ENCODE data around the gene PIAS4. TPM values are rescaled to one million over a fixed set of nuclear protein-coding genes. Genes with fewer than 3 reads are reported as not detected.

PIAS4 gene
- polyA plus RNA-seq, 1 donor (not counting 4 experiments of a cell fraction or from before 2014, with no cell fraction given), result 7.5 TPM

DNA sequence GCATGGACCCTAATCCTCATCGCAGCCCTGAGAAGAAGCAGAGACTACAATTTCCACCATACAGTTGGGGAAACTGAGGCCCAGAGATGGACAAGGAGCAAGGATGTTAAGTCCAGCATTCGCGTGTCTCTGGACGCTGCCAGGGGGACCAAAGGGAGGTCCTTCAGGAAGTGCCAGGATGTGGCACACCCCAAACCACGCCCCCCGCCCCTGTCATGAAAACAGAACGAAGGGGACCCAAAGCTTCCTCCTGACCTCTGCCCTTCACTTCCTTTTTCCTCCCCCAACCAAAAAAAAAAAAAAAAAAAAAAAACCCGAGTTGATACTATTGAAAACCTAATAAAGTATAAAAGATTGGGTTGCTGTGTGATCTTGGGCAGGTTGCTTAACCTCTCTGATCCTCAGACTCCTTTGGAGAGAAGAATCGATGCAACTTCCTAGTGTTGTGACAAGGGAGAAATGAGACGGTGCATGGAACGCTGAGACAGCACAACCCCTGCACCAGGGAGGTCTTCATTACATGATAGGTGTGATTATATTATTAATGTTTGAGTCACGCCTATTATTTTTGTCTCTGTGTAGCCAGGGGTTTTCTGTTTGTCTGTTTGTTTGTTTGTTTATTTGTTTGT is 61.9 kb downstream of the PIAS4 start:
- Histone ChIP-seq H3K9me1 (ENCODE audit: control insufficient read depth, extremely low read depth, insufficient read depth, low read length) (no peaks in the 10 kb centered on the region), H3K79me2 (ENCODE audit: control insufficient read depth, insufficient read depth, low read length) (peaks cover 7% of the 10 kb centered on the region), H3K9ac (ENCODE audit: control insufficient read depth, extremely low read depth, insufficient read depth, low read length) (no peak overlapping the region), H3K27me3 (ENCODE audit: control insufficient read depth, extremely low read depth, insufficient read depth, low read length) (no peaks in the 10 kb centered on the region), H3K4me1 (ENCODE audit: control insufficient read depth, extremely low read depth, insufficient read depth, low read length) (peaks cover 4% of the 10 kb centered on the region), H2AFZ (ENCODE audit: control insufficient read depth, low read length) (no peak overlapping the region), H4K20me1 (ENCODE audit: control insufficient read depth, extremely low read depth, insufficient read depth, low read length) (no peaks in the 10 kb centered on the region), H3K36me3 (ENCODE audit: control insufficient read depth in 2 of 2, extremely low read depth in 1 of 2, insufficient read depth in 2 of 2, low read length in 2 of 2) (no peaks in the 10 kb centered on the region), H3K9me3 (ENCODE audit: control insufficient read depth, low read depth, low read length) (no peaks in the 10 kb centered on the region), H3K4me2 (ENCODE audit: control insufficient read depth, extremely low read depth, insufficient read depth, low read depth, low read length) (no peak overlapping the region), H3K27ac (ENCODE audit: control insufficient read depth, insufficient read depth, low read length) (no peak overlapping the region), H3K4me3 (ENCODE audit: control insufficient read depth in 2 of 3, extremely low read depth in 1 of 3, insufficient read depth in 2 of 3, low read depth in 1 of 3, low read length in 3 of 3) (no peak overlapping the region)
- no peak for FAIRE-seq
- dilution Hi-C loops (cut with MboI; ENCODE audit: extremely low pct_ligation_motif_present, low sequenced_read_pairs), result no loop called here
- no peak for DNase-seq (ENCODE audit: low read depth, low spot score)
- TF ChIP-seq EZH2 (IDR thresholded peaks at IDR 0.05; ENCODE audit: low read length), result no peak
- TF ChIP-seq, protein P1, sequence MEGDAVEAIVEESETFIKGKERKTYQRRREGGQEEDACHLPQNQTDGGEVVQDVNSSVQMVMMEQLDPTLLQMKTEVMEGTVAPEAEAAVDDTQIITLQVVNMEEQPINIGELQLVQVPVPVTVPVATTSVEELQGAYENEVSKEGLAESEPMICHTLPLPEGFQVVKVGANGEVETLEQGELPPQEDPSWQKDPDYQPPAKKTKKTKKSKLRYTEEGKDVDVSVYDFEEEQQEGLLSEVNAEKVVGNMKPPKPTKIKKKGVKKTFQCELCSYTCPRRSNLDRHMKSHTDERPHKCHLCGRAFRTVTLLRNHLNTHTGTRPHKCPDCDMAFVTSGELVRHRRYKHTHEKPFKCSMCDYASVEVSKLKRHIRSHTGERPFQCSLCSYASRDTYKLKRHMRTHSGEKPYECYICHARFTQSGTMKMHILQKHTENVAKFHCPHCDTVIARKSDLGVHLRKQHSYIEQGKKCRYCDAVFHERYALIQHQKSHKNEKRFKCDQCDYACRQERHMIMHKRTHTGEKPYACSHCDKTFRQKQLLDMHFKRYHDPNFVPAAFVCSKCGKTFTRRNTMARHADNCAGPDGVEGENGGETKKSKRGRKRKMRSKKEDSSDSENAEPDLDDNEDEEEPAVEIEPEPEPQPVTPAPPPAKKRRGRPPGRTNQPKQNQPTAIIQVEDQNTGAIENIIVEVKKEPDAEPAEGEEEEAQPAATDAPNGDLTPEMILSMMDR (optimal IDR thresholded peaks at IDR 0.05 in 1 of 3, IDR thresholded peaks at IDR 0.05 in 1 of 3, conservative IDR thresholded peaks at IDR 0.05 in 1 of 3; ENCODE audit: extremely low read depth in 1 of 3, insufficient read depth in 2 of 3, low read length in 3 of 3), result no peak

DNA sequence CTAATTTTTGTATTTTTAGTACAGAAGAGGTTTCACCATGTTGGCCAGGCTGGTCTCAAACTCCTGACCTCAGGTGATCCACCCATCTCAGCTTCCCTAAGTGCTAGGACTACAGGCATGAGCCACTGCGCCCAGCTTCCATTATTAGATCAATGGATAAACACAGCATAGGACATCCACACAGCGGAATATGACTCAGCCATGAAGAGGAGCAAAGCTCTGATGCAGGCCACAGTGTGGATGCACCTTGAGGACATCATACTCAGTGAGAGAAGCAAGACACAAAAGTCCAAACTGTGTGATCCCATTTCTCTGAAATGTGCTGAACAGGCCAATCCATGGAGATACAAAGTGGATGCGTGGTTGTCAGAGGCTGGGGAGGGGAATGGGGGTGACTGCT is 64.1 kb downstream of the PIAS4 start:
- no peaks in the 10 kb centered on the region for H4K20me1 ChIP-seq (ENCODE audit: control insufficient read depth, extremely low read depth, insufficient read depth, low read length)
- H3K9me3 ChIP-seq (ENCODE audit: control insufficient read depth, low read depth, low read length), result no peaks in the 10 kb centered on the region
- FAIRE-seq, result no peak
- DNase-seq (ENCODE audit: low read depth, low spot score), result no peak
- H3K9me1 ChIP-seq (ENCODE audit: control insufficient read depth, extremely low read depth, insufficient read depth, low read length), result no peaks in the 10 kb centered on the region
- H3K79me2 ChIP-seq (ENCODE audit: control insufficient read depth, insufficient read depth, low read length), result no peaks in the 10 kb centered on the region
- H3K27me3 ChIP-seq (ENCODE audit: control insufficient read depth, extremely low read depth, insufficient read depth, low read length), result no peaks in the 10 kb centered on the region
- peaks cover 4% of the 10 kb centered on the region for H3K4me1 ChIP-seq (ENCODE audit: control insufficient read depth, extremely low read depth, insufficient read depth, low read length)
- dilution Hi-C loops (cut with MboI; ENCODE audit: extremely low pct_ligation_motif_present, low sequenced_read_pairs), result no loop called here
- no peak overlapping the region for H2AFZ ChIP-seq (ENCODE audit: control insufficient read depth, low read length)
- H3K27ac ChIP-seq (ENCODE audit: control insufficient read depth, insufficient read depth, low read length), result no peak overlapping the region
- no peaks in the 10 kb centered on the region for H3K36me3 ChIP-seq (ENCODE audit: control insufficient read depth in 2 of 2, extremely low read depth in 1 of 2, insufficient read depth in 2 of 2, low read length in 2 of 2)
- no peak overlapping the region for H3K4me2 ChIP-seq (ENCODE audit: control insufficient read depth, extremely low read depth, insufficient read depth, low read depth, low read length)
- no peak overlapping the region for H3K9ac ChIP-seq (ENCODE audit: control insufficient read depth, extremely low read depth, insufficient read depth, low read length)
- H3K4me3 ChIP-seq (ENCODE audit: control insufficient read depth in 2 of 3, extremely low read depth in 1 of 3, insufficient read depth in 2 of 3, low read depth in 1 of 3, low read length in 3 of 3), result no peak overlapping the region
- TF ChIP-seq, protein P1 (optimal IDR thresholded peaks at IDR 0.05 in 1 of 3, IDR thresholded peaks at IDR 0.05 in 1 of 3, conservative IDR thresholded peaks at IDR 0.05 in 1 of 3; ENCODE audit: extremely low read depth in 1 of 3, insufficient read depth in 2 of 3, low read length in 3 of 3), result no peak
- TF ChIP-seq EZH2 (IDR thresholded peaks at IDR 0.05; ENCODE audit: low read length), result no peak
